Keratinocyte (primary cell): ENCODE results near the gene SLC25A39. TPM values are rescaled to one million over a fixed set of nuclear protein-coding genes. Genes with fewer than 3 reads are reported as not detected.

Experiments used
- DNase-seq: peaks from one replicate; pipeline ENCODE4 v3.0.0-alpha.2; 2011; ENCODE audit warnings: low read depth, missing footprints, low spot score
- FAIRE-seq: peaks from 2 replicates; lab custom pipeline; 2011; peaks lifted over from hg19 to GRCh38; lab: Jason Lieb, UNC
- H2AFZ ChIP-seq: 2 replicates; pipeline ENCODE4 v1.6.0; 2012; ENCODE audit warnings: low read length, control low read depth, inconsistent platforms; ENCODE audit not compliant: control insufficient read depth
- H3K27ac ChIP-seq: 2 replicates; pipeline ENCODE4 v1.5.1; 2011; ENCODE audit warnings: low read length; ENCODE audit not compliant: control insufficient read depth, insufficient read depth
- H3K27me3 ChIP-seq: 3 replicates; pipeline ENCODE4 v1.6.0; 2011; ENCODE audit warnings: low read length; ENCODE audit not compliant: control insufficient read depth, insufficient read depth; ENCODE audit errors: extremely low read depth
- H3K36me3 ChIP-seq, 2 experiments: 2 replicates in 1 of 2; 3 replicates in 1 of 2; pipeline ENCODE4 v1.5.1; 2011; ENCODE audit warnings: low read length in 2 of 2, mild to moderate bottlenecking in 1 of 2; ENCODE audit not compliant: control insufficient read depth in 2 of 2, insufficient read depth in 2 of 2; ENCODE audit errors: extremely low read depth in 1 of 2
- H3K4me1 ChIP-seq: 3 replicates; pipeline ENCODE4 v1.5.1; 2011; ENCODE audit warnings: low read length; ENCODE audit not compliant: control insufficient read depth, insufficient read depth; ENCODE audit errors: extremely low read depth
- H3K4me2 ChIP-seq: 3 replicates; pipeline ENCODE4 v1.6.0; 2011; ENCODE audit warnings: low read depth, low read length; ENCODE audit not compliant: control insufficient read depth, insufficient read depth; ENCODE audit errors: extremely low read depth
- H3K4me3 ChIP-seq, 3 experiments: fragments of 200-600 bp in 1 of 3; sonication (generic) in 1 of 3; 2 replicates in 2 of 3; 3 replicates in 1 of 3; pipeline ENCODE4 v1.5.1; 2011 to 2016; ENCODE audit warnings: low read length in 3 of 3, mild to moderate bottlenecking in 3 of 3, control low read depth in 2 of 3, inconsistent platforms in 1 of 3, low read depth in 1 of 3, mixed read lengths in 1 of 3, mixed run types in 1 of 3, moderate library complexity in 1 of 3; ENCODE audit not compliant: control insufficient read depth in 2 of 3, insufficient read depth in 2 of 3; ENCODE audit errors: extremely low read depth in 1 of 3
- H3K79me2 ChIP-seq: 2 replicates; pipeline ENCODE4 v1.6.0; 2012; ENCODE audit warnings: low read length; ENCODE audit not compliant: control insufficient read depth, insufficient read depth
- H3K9ac ChIP-seq: 3 replicates; pipeline ENCODE4 v1.6.0; 2011; ENCODE audit warnings: low read length; ENCODE audit not compliant: control insufficient read depth, insufficient read depth; ENCODE audit errors: extremely low read depth
- H3K9me1 ChIP-seq: 3 replicates; pipeline ENCODE4 v1.6.0; 2011; ENCODE audit warnings: low read length; ENCODE audit not compliant: control insufficient read depth, insufficient read depth; ENCODE audit errors: extremely low read depth
- H3K9me3 ChIP-seq: 2 replicates; pipeline ENCODE4 v1.5.1; 2012; ENCODE audit warnings: low read depth, low read length; ENCODE audit not compliant: control insufficient read depth
- H4K20me1 ChIP-seq: 3 replicates; pipeline ENCODE4 v1.6.0; 2011; ENCODE audit warnings: low read length; ENCODE audit not compliant: control insufficient read depth, insufficient read depth; ENCODE audit errors: extremely low read depth
- CTCF ChIP-seq, 3 experiments: IDR thresholded peaks in 1 of 3; conservative IDR thresholded peaks in 1 of 3; optimal IDR thresholded peaks in 1 of 3; 2 replicates in 2 of 3; 3 replicates in 1 of 3; pipeline versions ENCODE3 to v1.5.1; 2011; ENCODE audit warnings: low read length in 3 of 3, mild to moderate bottlenecking in 3 of 3, moderate library complexity in 2 of 3, control low read depth in 1 of 3, inconsistent platforms in 1 of 3; ENCODE audit not compliant: insufficient read depth in 2 of 3; ENCODE audit errors: extremely low read depth in 1 of 3
- EZH2 ChIP-seq: IDR thresholded peaks from one replicate; pipeline ENCODE4 v1.6.1; 2012; ENCODE audit warnings: inconsistent platforms, mild to moderate bottlenecking, low read length, moderate library complexity
- dilution Hi-C: fragments of 300-500 bp; cut with MboI; formaldehyde crosslinking; loops from one replicate; pipeline ENCODE4 v1.7.0; 2020; ENCODE audit warnings: low sequenced_read_pairs; ENCODE audit not compliant: extremely low pct_ligation_motif_present
- polyA plus RNA-seq, 5 experiments: library from polyadenylated mRNA; depleted of rRNA in 3 of 5; stranded (reverse) in 3 of 5; stranded (forward) in 1 of 5; unstranded in 1 of 5; fragments of >200 nt; gene quantifications; 1 replicate in 1 of 5; 2 replicates in 3 of 5; 3 replicates in 1 of 5; pipeline versions ENCODE4 v1.2.1 to v1.2.3, GENCODE V29; 2011 to 2012; ENCODE audit warnings: missing spikeins in 2 of 5, low read depth in 1 of 5, low replicate concordance in 1 of 5

The SLC25A39 gene
- polyA plus RNA-seq, 1 donor (not counting 4 experiments of a cell fraction or from before 2014, with no cell fraction given) = 108 TPM

GRCh38 chr17:44317545-44317944, 7.1 kb downstream of the SLC25A39 start:
- H3K4me1 ChIP-seq = peaks cover 11% of the 10 kb centered on the region
- H3K79me2 ChIP-seq = peaks cover 1% of the 10 kb centered on the region
- H3K27ac ChIP-seq = no peak overlapping the region
- DNase-seq = no peak
- H4K20me1 ChIP-seq = peaks cover 2% of the 10 kb centered on the region
- H3K4me2 ChIP-seq = no peak overlapping the region
- dilution Hi-C loops = no loop called here
- H3K9me1 ChIP-seq = no peaks in the 10 kb centered on the region
- H2AFZ ChIP-seq = no peak overlapping the region
- H3K27me3 ChIP-seq = peaks cover 31% of the 10 kb centered on the region
- H3K4me3 ChIP-seq = no peak overlapping the region
- H3K36me3 ChIP-seq = peaks cover 25 to 31% of the 10 kb centered on the region in 2 experiments
- no peaks in the 10 kb centered on the region for H3K9me3 ChIP-seq
- TF ChIP-seq CTCF (optimal IDR thresholded peaks at IDR 0.05 in 1 of 3, IDR thresholded peaks at IDR 0.05 in 1 of 3, conservative IDR thresholded peaks at IDR 0.05 in 1 of 3; ENCODE audit: extremely low read depth in 1 of 3, insufficient read depth in 2 of 3, low read length in 3 of 3) = no peak
- no peak for TF ChIP-seq EZH2
- no peak overlapping the region for H3K9ac ChIP-seq
- FAIRE-seq = no peak

DNA sequence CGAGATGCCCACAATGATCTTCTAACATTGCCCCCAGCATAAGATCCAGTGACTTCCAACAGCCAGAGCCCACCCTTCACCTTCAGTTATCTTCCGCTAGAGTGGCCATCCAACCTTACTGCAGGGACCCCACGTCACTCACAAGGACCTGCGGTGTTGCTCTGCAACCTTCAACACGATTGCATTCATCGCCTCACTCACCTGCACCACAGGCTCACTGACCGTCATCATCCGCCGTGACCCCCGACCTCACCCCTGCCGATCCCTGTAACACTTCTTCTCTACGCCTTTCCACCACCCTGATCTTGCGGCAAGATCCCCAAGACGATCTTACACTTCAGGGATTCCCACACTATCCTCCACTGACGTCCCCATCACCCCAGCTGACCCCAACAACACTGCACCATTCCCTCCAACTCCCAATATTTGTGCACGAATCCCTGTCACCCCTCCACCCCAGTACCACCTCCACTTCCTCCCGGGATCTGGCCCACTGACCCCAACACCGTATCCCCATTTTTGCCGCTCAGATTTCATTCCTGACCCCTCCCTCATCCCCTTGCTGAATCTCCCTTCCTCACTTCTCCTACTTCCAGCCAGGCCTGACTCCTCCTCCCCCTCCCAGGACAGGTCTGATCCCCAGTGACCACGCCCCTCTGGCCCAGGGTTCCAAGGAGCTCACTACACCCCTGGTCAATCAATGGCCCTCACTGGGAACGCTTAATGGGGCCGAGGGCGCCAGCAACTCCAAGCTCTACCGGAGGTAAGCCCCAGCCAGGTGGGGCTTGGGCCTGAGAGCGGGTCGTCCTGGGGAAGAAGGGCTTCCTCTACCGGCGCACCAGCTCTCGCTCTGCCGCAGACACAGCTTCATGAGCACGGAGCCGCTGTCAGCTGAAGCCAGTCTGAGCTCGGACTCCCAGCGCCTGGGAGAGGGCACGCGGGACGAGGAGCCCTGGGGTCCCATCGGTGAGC, 8.6 kb downstream of the SLC25A39 start:
- Histone ChIP-seq H3K4me3 (peak overlapping the region in 2 of 3 experiments; percentile 11 to 42), H2AFZ (no peak overlapping the region), H3K36me3 (peaks cover 15 to 20% of the 10 kb centered on the region in 2 experiments), H3K4me2 (peak overlapping the region; percentile 56), H3K4me1 (peaks cover 11% of the 10 kb centered on the region), H3K9me1 (no peaks in the 10 kb centered on the region), H3K27ac (no peak overlapping the region), H3K9ac (no peak overlapping the region), H3K9me3 (no peaks in the 10 kb centered on the region), H4K20me1 (peaks cover 2% of the 10 kb centered on the region), H3K27me3 (peaks cover 31% of the 10 kb centered on the region), H3K79me2 (no peaks in the 10 kb centered on the region)
- FAIRE-seq = no peak
- no peak for TF ChIP-seq CTCF (optimal IDR thresholded peaks at IDR 0.05 in 1 of 3, IDR thresholded peaks at IDR 0.05 in 1 of 3, conservative IDR thresholded peaks at IDR 0.05 in 1 of 3; ENCODE audit: extremely low read depth in 1 of 3, insufficient read depth in 2 of 3, low read length in 3 of 3)
- peak; percentile 32 for TF ChIP-seq EZH2
- DNase-seq = no peak
- dilution Hi-C loops = no loop called here
